GM12878 (cell line): ENCODE results near the gene BNC2.

ENCODE experiments used
- CTCF ChIP-seq, 3 experiments: IDR thresholded peaks in 2 of 3; conservative IDR thresholded peaks in 1 of 3; 2 replicates each; pipeline ENCODE4 v1.5.1; 2011; ENCODE audit warnings: low read depth in 3 of 3, low read length in 3 of 3, mild to moderate bottlenecking in 3 of 3, control low read depth in 2 of 3, moderate library complexity in 2 of 3, inconsistent platforms in 1 of 3, mixed read lengths in 1 of 3; ENCODE audit not compliant: control insufficient read depth in 2 of 3, insufficient read depth in 1 of 3; ENCODE audit errors: extremely low read depth in 1 of 3
- EZH2 ChIP-seq: IDR thresholded peaks from 2 replicates; pipeline ENCODE4 v1.6.1; 2012; ENCODE audit warnings: low read depth, mild to moderate bottlenecking, control low read depth, inconsistent platforms, low read length, borderline replicate concordance; ENCODE audit not compliant: control insufficient read depth
- POLR2AphosphoS2 ChIP-seq: IDR thresholded peaks from 2 replicates; pipeline ENCODE4 v1.6.1; 2011; ENCODE audit warnings: low read depth, mild to moderate bottlenecking, low read length, improper control_type of control experiment, moderate library complexity
- POLR2AphosphoS5 ChIP-seq: IDR thresholded peaks from 2 replicates; pipeline ENCODE4 v1.6.1; 2011; ENCODE audit warnings: mild to moderate bottlenecking, low read length, inconsistent platforms
- RCOR1 ChIP-seq: conservative IDR thresholded peaks from 2 replicates; pipeline ENCODE4 v1.6.1; 2012; ENCODE audit warnings: low read depth, low read length, improper control_type of control experiment

GRCh38 chr9:16425562-16426231 lies 444.8 kb downstream of the BNC2 start:
- TF ChIP-seq EZH2: no peak
- no peak for TF ChIP-seq POLR2AphosphoS5
- TF ChIP-seq RCOR1: no peak
- TF ChIP-seq CTCF (IDR thresholded peaks at IDR 0.05 in 2 of 3, conservative IDR thresholded peaks at IDR 0.05 in 1 of 3; ENCODE audit: control insufficient read depth in 2 of 3, extremely low read depth in 1 of 3, insufficient read depth in 1 of 3, low read depth in 3 of 3, low read length in 3 of 3): no peak
- no peak for TF ChIP-seq POLR2AphosphoS2
